Measurements from ENCODE around the gene SPATA2. TPM values are rescaled to one million over a fixed set of nuclear protein-coding genes. Genes with fewer than 3 reads are reported as not detected.

Gene SPATA2
- total RNA-seq, 1 experiment from 2014 or later: 29.0 TPM

GRCh38 chr20:49909499-49910339 is 5.6 kb downstream of the SPATA2 start:
- peaks cover 14% of the 10 kb centered on the region for H3K4me1 Mint-ChIP-seq (ENCODE audit: low read depth, unreplicated experiment)
- ChIA-PET CTCF (interaction anchor here (0.7 to 1.4 kb wide), 3 partner anchors 21 to 524 kb away, joined by 3 to 10 read pairs (median 6); no protein-coding TSS in a partner anchor), POLR2A (no interaction called here)
- intact Hi-C loops (cut with micrococcal nuclease; ENCODE audit: unreplicated experiment): no loop called here
- TF ChIP-seq CTCF (IDR thresholded peaks at IDR 0.05; ENCODE audit: insufficient read depth in 1 of 2, low read depth in 1 of 2, low read length in 1 of 2, severe bottlenecking in 1 of 2, unreplicated experiment in 1 of 2): peak; percentile 58 to 60
- H3K27me3 Mint-ChIP-seq (ENCODE audit: insufficient read depth, unreplicated experiment): no peaks in the 10 kb centered on the region
- peak overlapping the region; percentile 33 for H3K27ac Mint-ChIP-seq (ENCODE audit: unreplicated experiment)
- Histone ChIP-seq H3K9me3 (no peaks in the 10 kb centered on the region), H3K36me3 (ENCODE audit: control insufficient read depth, insufficient read depth, low read length) (peaks cover 5% of the 10 kb centered on the region), H3K4me3 (ENCODE audit: low read depth, low read length) (no peak overlapping the region), H3K27me3 (replicated peaks; ENCODE audit: control insufficient read depth, insufficient read depth, low read length) (no peaks in the 10 kb centered on the region), H3K4me1 (0 out of 2 replicates have a peak, but pooled peaks cover 3% of the 10 kb centered on the region)
- no TSS peak for BruUV-seq (replicated peaks)
- DNase-seq: peak in 1 of 2 experiments; percentile 58
- peaks cover 54% of the 10 kb centered on the region for H3K36me3 Mint-ChIP-seq (ENCODE audit: insufficient read depth, unreplicated experiment)
- no peaks in the 10 kb centered on the region for H3K9me3 Mint-ChIP-seq (ENCODE audit: unreplicated experiment)
- no peak overlapping the region for H3K4me3 Mint-ChIP-seq (ENCODE audit: unreplicated experiment)

- TF ChIP-seq CTCF (IDR thresholded peaks at IDR 0.05; ENCODE audit: insufficient read depth in 1 of 2, low read depth in 1 of 2, low read length in 1 of 2, severe bottlenecking in 1 of 2, unreplicated experiment in 1 of 2): no peak
- H3K4me3 Mint-ChIP-seq (ENCODE audit: unreplicated experiment): no peak overlapping the region
- intact Hi-C loops (cut with micrococcal nuclease; ENCODE audit: unreplicated experiment): no loop called here
- H3K27me3 ChIP-seq (replicated peaks; ENCODE audit: control insufficient read depth, insufficient read depth, low read length): no peaks in the 10 kb centered on the region
- peaks cover 57% of the 10 kb centered on the region for H3K36me3 Mint-ChIP-seq (ENCODE audit: insufficient read depth, unreplicated experiment)
- H3K9me3 Mint-ChIP-seq (ENCODE audit: unreplicated experiment): no peaks in the 10 kb centered on the region
- H3K27ac Mint-ChIP-seq (ENCODE audit: unreplicated experiment): no peak overlapping the region
- H3K4me1 Mint-ChIP-seq (ENCODE audit: low read depth, unreplicated experiment): peaks cover 6% of the 10 kb centered on the region
- no peaks in the 10 kb centered on the region for H3K9me3 ChIP-seq
- POLR2A ChIA-PET: interaction anchor here (0.6 kb wide), 1 partner anchor 28 kb away, joined by 4 read pairs; no protein-coding TSS in a partner anchor
- DNase-seq: no peak
- BruUV-seq (replicated peaks): no TSS peak
- H3K4me1 ChIP-seq: no peaks in the 10 kb centered on the region
- no peaks in the 10 kb centered on the region for H3K27me3 Mint-ChIP-seq (ENCODE audit: insufficient read depth, unreplicated experiment)
- peaks cover 5% of the 10 kb centered on the region for H3K36me3 ChIP-seq (ENCODE audit: control insufficient read depth, insufficient read depth, low read length)
- no peak overlapping the region for H3K4me3 ChIP-seq (ENCODE audit: low read depth, low read length)
- CTCF ChIA-PET: interaction anchor here (1.4 kb wide), 1 partner anchor 21 kb away, joined by 3 read pairs; no protein-coding TSS in a partner anchor
Measured at GRCh38 chr20:49908258-49908565, 7.1 kb downstream of the SPATA2 start.

- Mint-ChIP-seq H3K36me3 (ENCODE audit: insufficient read depth, unreplicated experiment) (peaks cover 61% of the 10 kb centered on the region), H3K4me1 (ENCODE audit: low read depth, unreplicated experiment) (peaks cover 6% of the 10 kb centered on the region), H3K27me3 (ENCODE audit: insufficient read depth, unreplicated experiment) (no peaks in the 10 kb centered on the region), H3K4me3 (ENCODE audit: unreplicated experiment) (no peak overlapping the region), H3K27ac (ENCODE audit: unreplicated experiment) (no peak overlapping the region), H3K9me3 (ENCODE audit: unreplicated experiment) (no peaks in the 10 kb centered on the region)
- Histone ChIP-seq H3K36me3 (ENCODE audit: control insufficient read depth, insufficient read depth, low read length) (peaks cover 5% of the 10 kb centered on the region), H3K27me3 (replicated peaks; ENCODE audit: control insufficient read depth, insufficient read depth, low read length) (no peaks in the 10 kb centered on the region), H3K4me1 (no peaks in the 10 kb centered on the region), H3K4me3 (ENCODE audit: low read depth, low read length) (no peak overlapping the region), H3K9me3 (no peaks in the 10 kb centered on the region)
- ChIA-PET POLR2A (interaction anchor here (0.6 to 1.8 kb wide), 3 partner anchors 9 to 27 kb away, joined by 3 to 6 read pairs (median 4); no protein-coding TSS in a partner anchor), CTCF (interaction anchor here (0.5 to 1.4 kb wide), 3 partner anchors 9 to 72 kb away, joined by 3 to 7 read pairs (median 3); no protein-coding TSS in a partner anchor)
- DNase-seq: no peak
- no peak for TF ChIP-seq CTCF (IDR thresholded peaks at IDR 0.05; ENCODE audit: insufficient read depth in 1 of 2, low read depth in 1 of 2, low read length in 1 of 2, severe bottlenecking in 1 of 2, unreplicated experiment in 1 of 2)
- intact Hi-C loops (cut with micrococcal nuclease; ENCODE audit: unreplicated experiment): no loop called here
- no TSS peak for BruUV-seq (replicated peaks)
Measured at GRCh38 chr20:49907405-49908257, 7.7 kb downstream of the SPATA2 start.

All from Caco-2 (cell line).